Right kidney (tissue), 1 donor: ENCODE measurements around the gene DLG2.
"Not testable (repeated sequence)": the region's sequence is repeated elsewhere in the genome, so short reads cannot be mapped to it uniquely, and the experiment has no call there.

Experiments
- DNase-seq: peaks from one replicate; pipeline ENCODE4 v3.0.0-alpha.2; 2016

DLG2 gene

GRCh38 chr11:85643191-85643614 is 16.1 kb upstream of the DLG2 start:
- no peak for DNase-seq

DNA sequence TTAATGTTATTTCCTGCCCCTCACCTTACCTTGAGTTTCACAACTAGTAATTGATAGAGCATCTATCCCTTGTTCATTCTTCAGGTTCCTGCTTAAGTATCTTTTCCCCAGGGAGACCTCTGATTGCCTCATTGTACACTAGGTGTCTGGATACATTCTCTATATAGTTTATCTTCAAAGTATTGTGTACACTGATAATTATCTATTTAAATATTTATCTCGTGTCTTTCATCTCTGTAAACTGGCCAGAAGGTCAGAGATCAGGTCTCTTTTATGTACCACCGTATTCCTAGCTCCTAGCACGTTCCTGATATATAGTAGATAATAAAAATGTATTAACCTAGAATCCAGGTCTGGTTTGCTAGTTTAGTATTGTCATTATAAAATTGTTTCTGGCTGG is 7.6 kb upstream of the DLG2 start:
- DNase-seq = no peak

DNA sequence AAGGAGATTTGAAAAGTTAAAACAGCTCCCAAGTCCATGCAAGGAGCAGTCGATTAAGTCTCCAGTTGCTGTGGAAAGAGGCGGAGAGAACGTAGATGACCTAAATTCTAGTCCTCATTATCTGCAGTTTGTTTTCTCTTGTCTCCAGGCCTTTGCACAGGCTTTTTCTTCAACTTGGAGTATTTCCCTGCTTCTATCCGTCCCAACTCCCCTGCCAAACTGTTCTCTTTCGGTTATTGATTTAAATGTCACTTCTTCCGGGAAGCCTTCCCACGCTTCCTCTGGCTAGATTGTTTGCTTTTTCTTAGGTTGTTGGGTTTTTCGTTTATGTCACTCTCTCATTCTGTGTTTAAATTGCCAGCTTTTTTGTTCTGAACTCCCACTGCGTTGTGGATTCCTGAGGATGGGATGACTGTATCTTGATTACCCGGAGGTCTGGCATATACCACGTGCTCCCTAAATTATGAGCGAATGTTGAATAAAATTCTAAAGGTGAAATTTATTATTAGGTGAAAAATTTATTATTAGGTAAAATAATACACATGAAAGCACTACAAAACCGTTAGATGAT is 1.7 kb upstream of the DLG2 start:
- DNase-seq = no peak

DNA sequence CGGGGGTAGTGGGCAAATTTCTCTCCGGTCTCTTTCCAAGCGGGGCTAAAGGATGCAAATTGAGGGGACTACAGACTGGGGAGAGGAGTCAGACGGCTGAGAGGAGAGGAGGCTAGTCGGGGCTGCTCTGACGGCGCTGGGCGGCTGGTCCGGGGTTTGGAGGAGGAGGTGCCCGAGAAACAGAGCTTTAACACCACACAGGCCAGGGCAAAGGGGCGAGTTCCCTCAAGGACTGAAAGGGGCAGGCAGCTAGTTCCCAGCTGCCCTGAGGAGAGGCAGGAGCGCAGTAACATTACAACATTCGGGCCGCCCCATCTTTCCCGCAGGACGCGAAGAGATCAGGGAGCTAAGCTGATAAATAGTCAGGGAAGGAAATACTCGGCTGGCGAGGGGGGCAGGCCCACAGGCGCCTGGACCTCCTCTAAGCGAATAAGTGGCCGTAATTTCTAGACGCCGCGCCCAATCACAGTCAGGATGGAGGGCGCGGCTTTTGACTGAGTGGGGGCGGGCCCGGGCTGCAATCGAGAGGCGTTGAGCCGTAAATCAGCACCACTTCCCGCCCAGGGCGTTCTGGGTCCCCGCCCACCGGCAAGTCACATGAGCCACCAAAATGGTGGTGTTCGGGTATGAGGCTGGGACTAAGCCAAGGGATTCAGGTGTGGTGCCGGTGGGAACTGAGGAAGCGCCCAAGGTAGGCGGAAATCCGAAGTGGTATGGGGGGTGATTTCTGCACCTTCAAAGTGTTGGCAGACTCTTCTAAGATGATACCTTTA is 1.0 kb upstream of the DLG2 start, which contains the start of gene TMEM126B:
Gene TMEM126B, plus strand, starts transcription at position 596 of the 773 bp plus-strand sequence. Its CDS starts 15 bp downstream, at position 611.
- peak; percentile 93 for DNase-seq

DNA sequence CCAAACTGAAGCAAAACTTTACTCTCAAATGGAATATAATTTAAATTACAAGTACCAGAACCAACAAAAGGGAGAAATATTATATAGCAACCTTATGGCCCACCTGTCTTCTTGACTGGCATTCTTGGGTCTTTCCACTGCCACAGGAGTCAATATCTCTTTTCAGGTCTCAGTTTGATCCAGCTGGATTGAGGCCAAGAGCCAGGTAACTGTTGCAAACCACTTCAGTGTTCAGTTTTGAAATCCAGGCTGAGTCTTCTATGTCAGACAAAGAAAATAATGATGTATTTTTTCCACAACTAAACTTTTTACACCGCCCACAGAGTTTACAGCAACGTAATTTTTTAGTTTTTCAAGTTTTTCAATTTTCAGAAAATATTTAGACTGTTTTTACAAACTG is 648 bp downstream of the DLG2 start:
- no peak for DNase-seq

DNA sequence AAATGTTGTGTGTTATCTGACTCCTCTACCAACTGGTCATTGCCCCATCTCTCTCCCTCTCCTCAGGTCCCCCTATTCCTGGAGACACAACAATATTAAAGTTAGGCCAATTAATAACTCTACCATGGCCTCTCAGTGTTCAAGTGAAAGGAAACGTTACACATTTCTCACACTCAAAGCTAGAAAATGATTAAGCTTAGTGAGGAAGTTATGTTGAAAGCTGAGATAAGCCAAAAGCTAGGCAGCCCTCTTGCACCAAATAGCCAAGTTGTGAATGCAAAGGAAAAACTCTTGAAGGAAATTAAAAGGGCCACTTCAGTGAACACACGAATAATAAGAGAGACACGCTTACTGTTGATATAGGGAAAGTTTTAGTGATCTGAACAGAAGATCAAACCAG is 6.9 kb downstream of the DLG2 start:
- DNase-seq = no peak

DNA sequence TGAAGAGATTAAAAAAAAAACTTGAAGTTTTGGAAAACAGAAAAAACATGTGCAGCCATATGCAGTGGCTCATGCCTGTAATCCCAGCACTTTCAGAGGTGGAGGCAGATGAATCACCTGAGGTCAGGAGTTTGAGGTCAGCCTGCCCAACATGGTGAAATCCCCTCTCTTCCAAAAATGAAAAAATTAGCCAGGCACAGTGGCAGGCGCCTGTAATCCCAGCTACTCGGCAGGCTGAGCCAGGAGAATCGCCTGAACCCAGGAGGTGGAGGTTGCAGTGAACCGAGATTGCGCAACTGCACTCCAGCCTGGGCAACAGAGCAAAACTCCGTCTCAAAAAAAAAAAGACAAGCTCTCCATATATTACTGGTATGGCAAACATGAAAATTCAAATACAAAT is 7.6 kb downstream of the DLG2 start:
- DNase-seq = no peak

DNA sequence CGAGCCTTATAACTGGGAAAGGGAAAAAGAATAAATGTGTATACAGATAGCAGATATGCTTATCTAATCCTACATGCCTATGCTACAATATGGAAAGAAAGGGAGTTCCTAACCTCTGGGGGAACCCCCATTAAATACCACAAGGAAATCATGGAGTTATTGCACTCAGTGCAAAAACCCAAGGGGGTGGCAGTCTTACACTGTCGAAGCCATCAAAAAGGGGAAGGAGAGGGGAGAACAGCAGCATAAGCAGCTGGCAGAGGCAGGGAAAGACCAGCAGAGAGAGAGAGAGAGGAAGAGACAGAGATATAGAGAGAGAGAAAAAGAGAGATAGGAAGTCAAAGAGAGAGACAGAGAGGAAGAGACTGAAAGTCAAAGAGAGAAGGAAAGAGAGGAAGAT is 15.5 kb downstream of the DLG2 start:
- DNase-seq = not testable (repeated sequence)

- not testable (repeated sequence) for DNase-seq
These were observed 17.9 kb downstream of the DLG2 start for GRCh38 chr11:85609286-85609685.

DNA sequence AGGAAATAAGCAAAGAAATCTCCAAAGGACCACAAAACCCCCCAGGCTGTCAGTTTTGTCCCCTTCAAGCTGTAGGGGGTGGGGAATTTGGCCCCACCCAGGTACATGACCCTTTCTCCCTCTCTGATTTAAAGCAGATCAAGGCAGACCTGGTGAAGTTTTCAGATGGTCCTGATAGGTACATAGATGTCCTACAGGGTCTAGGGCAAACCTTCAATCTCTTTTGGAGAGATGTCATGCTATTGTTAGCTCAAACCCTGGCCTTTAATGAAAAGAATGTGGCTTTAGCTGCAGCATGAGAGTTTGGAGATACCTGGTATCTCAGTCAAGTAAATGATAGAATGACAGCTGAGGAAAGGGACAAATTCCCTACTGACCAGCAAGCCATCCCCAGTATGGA is 18.5 kb downstream of the DLG2 start:
- not testable (repeated sequence) for DNase-seq

- DNase-seq = not testable (repeated sequence)
These were observed 20.9 kb downstream of the DLG2 start for GRCh38 chr11:85606237-85606636.

DNA sequence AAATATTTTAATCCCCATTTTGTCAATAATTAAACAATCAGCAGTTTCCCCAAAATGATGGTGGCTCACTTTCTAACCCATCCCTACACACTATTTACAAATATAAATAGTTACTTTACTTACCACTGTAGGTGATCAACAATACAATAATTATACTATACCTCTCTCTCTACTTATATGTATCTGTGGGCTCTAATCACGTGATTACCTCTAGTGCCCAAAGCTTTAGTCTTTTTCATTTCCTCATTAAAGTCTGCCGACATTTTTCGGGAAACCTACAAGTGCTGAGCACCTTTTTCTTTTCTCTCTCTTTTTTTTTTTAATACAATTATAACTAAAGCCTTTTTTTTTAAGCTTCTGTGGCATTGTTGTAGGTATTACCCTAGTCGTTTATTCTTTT is 23.9 kb downstream of the DLG2 start:
- DNase-seq = no peak

- no peak for DNase-seq
These were observed 24.5 kb downstream of the DLG2 start for GRCh38 chr11:85602526-85603213.

GRCh38 chr11:85599083-85599482 is 28.1 kb downstream of the DLG2 start:
- no peak for DNase-seq

DNA sequence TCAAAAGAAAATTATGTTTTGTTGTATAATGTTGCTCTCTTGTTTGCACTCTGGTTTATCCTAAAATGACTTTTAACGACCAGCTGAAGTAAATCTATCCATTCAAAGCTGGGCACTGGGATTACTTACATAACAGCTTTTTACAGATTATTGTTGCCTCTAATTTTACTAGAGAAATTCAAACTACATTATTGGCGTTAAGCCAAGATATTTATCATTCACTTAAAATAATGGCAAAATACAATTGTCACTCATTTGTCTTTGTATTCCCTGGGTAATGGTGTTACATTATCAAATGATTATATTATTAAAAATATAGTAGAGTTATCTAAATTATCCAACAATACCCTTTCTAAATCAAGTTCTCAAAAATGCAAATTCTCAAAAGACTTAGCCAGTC is 30.3 kb downstream of the DLG2 start:
- DNase-seq = no peak

DNA sequence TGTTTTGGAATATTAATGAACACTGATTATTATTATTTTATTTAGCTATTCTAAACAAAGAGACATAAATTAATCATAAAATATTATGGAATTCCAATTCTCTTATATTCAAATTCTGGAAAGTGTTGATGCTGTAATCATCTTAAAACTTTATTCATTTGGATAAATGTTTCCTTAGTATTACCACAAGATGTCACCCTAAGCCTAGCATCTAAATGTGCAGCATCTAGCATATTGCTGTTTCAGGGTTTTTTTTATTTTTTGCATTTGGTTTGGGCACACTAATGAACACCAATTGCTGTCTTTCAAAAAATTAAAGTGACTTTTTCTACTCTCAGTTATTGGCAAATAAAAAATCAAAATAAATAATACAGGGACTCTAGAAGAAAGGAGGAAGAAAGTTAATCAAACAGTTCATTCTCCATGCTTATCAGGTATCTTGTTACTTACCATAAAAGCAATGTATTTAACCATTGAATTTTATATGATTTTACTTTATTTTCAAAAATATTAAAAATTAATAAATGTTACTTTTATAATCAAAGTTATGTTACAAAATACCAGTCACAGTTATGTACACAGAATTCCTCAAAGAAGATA is 31.8 kb downstream of the DLG2 start:
- DNase-seq = no peak

DNA sequence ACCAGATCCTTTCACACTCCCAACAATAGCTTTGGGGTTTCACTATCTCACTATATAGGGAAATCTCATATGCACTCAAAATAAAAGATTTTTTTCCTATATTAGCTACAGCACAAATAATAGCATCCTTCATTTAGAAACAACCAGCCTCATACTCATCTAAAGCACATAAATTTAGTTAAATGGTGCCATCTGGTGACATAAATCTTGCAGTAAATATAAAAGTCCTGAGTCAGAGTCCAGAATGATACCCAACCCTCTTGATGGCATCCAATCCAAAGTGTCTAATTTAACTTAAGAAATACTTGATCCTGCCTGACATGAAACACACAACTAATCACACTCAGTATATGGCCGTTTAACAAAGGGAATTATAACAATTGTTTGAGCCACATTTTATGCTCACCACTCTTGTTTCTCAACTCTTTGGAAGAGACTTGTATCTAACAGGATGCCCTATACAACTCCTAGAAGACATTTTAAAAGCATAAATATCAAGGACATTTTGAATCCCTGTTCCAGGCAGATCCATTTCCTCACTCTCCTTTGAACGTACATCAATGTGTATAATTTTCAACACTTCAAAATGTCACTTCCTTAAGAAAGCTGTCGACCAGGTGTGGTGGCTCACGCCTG is 36.2 kb downstream of the DLG2 start:
- DNase-seq = no peak

GRCh38 chr11:85589373-85589772 is 37.8 kb downstream of the DLG2 start:
- no peak for DNase-seq

DNA sequence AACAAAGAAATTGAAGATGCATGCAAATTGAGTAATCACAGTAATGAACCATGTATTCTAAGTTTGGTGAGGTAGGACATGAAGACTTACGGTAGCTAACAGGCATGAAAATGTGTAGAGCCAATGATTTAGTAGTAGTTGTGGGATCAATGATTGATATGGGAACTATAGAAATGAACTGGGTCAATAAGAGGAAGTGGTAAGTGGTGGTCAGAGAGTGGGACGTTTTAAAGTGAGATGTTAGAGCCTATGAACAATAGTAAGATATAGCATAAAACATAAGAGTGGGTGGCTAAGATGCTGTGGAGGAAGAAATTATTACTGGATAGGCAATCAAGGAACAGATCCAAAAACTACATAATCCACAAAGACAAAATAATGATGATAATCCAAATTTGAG is 45.0 kb downstream of the DLG2 start:
- no peak for DNase-seq

DNA sequence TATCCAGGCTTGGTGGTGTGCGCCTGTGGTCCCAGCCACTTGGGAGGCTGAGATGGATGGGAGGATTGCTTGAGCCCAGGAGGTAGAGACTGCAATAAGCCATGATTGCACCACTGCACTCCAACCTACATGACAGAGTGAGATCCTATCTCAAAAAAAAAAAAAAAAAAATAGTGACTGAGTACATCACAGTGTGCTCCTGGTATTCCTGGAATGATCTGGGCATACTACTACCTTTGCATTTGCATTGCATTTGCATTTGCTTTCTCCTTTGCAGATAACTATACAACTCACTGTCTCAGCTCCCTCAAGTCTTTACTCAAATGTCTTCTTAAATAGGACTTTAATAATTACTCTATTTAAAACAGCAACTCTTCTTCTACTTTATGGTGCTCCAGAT is 51.8 kb downstream of the DLG2 start:
- no peak for DNase-seq

DNA sequence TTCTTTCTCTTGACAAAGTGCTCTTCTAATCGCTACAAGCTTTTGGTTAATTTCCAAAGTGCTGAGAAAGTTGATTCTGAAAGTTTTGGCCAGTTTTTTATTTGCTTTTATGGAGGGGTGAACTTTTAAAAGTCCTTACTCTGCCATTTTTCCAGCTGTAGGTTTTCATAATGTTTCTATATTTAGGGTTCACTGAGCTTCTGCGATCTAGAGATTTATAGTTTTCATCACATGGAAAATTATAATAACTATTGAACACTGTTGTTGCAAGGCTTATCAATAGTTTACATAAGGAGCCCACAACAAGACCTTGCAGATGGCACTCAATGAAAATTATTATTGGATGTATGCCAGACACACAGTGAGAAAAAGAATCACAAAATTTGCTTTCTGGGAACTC is 55.1 kb downstream of the DLG2 start:
- no peak for DNase-seq

DNA sequence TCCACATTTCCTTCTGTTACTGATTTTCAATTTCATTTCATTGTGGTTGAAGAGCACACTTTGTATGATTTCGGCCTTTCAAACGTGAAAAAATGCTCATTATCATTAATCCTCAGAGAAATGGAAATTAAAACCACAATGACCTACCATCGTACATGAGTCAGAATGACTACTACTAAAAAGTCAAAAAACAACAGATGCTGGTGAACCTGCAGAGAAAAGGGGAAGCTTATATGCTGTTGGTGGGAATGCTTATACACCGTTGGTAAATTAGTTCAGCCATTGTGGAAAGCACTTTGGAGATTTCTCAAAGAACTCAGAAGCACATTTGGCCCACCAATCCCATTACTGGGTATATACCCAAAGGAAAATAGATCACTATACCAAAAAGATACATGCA is 57.6 kb downstream of the DLG2 start:
- no peak for DNase-seq

GRCh38 chr11:85558411-85558810 is 68.7 kb downstream of the DLG2 start:
- no peak for DNase-seq
